Measurements from ENCODE around the gene PSPC1.

The PSPC1 gene

DNA sequence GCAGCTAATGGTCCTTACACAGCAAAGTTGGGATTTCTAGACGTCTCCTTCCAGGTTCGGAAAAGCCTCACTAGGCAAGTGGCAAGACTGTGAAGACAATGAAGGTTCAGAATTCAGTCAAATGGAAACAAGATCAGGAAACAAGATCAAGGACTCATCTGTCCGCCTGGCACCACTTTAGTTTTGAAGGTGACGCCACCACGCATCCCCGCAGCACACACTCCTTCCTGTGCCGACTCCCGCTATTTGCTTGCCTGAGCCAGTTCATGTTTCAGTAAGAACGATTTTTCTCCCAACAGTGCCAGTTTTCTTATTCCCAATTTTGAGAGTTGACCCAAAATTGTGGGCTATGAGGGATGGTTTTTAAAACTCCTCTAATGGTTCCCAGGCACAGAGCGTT lies 107.8 kb downstream of the PSPC1 start:
- DNase-seq (ENCODE audit: low read depth in 2 of 3, low spot score in 1 of 3): no peak

DNA sequence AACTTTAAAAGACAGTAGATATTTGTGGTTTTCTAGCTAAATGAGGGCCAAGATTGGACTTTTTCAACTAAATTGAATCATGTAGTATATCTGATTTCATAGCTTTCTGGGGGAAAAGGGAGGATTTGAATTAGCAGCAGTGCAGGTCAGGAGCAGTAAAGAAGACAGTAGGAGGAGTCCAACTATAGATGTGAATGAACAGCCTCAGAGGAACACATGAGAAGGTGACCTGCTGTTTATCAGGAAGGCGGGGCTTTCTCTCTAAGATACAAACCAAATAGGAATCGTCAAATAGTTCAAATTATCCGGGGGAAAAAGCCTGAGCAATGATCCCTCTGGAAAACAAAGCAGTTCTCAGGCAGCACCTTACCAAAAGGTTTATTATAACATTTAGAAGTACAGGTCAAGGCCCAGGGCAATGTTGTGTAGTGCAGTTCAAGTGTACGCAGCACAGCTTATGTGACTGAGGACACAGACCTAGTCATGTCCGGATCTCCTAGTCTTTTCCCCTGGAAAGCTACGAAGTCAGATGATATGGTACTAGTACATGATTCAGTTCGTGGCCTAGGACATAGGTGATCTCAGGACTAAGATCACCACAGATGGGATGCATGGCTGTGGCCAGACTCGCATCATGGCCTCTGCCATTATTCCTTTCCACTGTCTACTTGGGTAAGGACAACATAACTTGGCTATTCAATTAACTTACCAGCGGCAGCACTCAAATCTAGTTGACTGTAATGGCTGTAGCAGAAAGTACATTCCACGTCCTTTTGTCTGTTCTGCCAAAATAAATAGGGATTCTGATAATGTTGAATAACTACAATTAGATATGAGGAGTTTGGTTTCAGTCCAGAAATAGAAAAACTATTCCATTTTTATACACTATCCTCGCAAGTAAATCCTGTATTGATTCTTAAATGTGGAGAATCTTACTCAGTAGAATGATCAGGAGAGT lies 109.0 kb downstream of the PSPC1 start:
- no peak for DNase-seq (ENCODE audit: low read depth in 2 of 3, low spot score in 1 of 3)

DNA sequence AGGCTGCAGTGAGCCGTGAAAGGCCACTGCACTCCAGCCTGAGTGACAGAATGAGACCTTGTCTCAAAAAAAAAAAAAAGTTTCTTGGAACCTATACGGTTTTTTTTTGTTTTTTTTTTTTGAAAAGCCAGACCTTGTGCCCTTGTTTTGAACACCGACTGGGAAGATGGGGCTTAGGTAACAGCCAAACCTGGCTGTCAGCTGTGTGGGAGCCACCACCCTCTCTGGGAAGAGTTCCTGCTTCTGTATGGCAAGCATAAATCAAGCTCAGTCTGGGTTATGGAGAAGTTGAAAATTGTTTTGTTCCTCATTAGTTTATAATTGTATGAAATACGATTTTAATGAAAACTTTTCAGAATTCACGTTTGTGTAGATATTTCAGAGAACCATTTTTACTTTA lies 109.8 kb downstream of the PSPC1 start:
- DNase-seq (ENCODE audit: low read depth in 2 of 3, low spot score in 1 of 3): no peak

DNA sequence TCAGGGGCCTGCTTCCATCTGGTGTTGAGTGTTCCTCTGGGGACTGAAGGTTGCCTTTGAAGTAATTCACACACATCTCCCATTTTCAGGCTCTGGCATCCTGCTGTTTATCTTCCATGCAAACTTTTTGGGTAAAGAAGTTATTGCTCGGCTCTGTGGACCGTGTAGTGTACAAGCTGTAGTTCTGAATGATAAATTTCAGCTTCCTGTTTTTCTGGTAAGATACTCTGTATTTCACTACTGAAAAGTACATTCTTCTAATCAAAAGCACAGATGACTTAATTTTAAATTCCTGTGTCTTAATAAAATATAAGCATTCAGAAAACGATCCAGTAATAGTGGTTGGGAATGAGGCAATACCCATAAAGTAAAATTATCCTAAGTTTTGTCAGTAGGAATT lies 112.6 kb downstream of the PSPC1 start:
- DNase-seq (ENCODE audit: low read depth in 2 of 3, low spot score in 1 of 3): no peak

DNA sequence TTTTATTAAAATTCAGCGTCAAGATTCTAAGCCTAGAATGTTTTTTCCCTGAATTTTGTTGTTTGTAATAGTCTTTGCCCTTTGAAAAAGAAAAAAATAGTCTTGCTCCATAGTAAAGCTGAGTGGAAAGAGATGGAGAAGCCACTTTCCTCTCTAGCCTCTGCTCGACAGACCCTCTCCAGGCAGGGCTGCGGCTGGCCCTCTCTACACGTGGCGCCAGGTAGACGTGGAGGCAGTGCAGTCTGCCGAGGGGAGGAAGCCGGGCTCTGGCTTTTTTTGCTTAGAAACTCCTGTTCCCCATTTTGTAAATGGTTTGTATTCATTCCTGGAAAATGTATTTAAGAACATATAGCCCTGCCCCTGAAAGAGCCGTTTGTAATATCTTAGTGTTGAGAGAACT lies 114.0 kb downstream of the PSPC1 start:
- no peak for DNase-seq (ENCODE audit: low read depth in 2 of 3, low spot score in 1 of 3)

DNA sequence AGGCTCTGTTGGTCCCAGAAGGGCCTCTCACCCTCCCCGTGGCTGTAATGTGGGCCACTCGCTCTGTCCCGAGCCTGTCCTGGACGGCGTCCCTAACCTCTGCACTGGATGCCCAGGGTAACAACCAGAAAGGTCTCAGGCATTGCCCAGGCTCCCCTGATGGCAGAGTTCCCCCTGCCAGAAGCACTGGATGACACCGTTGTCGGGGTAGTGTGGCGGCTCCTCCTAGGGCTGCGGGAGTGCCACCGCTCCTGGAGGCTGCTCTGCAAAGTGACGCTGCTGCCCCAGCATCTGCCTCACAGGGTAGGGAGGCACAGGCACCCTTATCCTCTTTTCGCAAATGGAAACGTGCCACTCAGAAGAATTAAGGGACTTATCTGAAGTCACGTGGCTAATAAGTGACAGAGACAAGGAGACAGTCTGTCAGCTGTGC lies 117.3 kb downstream of the PSPC1 start:
- DNase-seq (ENCODE audit: low read depth in 2 of 3, low spot score in 1 of 3): no peak

DNA sequence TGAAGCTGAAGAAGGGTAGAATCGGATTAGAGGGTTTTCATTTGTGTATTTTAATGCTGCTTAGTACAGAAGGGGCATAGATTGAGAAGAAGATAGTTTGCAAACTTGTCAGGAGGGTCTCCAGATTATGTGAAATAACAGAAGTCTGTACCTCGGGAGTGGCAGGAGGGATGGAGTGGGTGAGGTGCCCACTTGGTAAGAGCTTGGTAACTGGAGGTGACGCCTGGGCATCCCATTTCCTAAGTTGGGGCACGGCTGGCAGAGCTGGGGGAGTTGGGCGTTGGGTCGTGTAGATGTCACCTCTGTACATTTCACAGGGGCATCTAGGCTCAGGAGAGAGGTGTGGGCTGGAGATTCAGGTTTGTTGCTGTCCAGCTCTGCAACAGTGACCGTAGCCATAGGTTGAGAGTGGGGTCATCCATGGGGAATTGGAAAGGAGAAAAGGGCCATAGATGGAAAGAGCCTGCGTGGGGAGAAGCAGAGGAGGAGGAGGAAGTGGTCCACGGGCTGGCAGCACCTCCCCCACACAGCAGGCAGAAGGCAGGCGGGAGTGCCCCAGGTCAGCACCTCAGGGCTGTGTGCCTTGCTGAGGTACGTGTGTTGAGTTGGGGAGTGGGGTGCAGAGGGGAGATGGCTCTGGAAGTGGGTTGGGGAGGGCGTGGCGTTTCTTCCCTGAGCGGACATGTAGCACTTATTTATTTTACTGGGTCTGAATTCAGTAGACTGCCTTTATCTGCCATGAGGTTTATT lies 118.1 kb downstream of the PSPC1 start:
- no peak for DNase-seq (ENCODE audit: low read depth in 2 of 3, low spot score in 1 of 3)

DNA sequence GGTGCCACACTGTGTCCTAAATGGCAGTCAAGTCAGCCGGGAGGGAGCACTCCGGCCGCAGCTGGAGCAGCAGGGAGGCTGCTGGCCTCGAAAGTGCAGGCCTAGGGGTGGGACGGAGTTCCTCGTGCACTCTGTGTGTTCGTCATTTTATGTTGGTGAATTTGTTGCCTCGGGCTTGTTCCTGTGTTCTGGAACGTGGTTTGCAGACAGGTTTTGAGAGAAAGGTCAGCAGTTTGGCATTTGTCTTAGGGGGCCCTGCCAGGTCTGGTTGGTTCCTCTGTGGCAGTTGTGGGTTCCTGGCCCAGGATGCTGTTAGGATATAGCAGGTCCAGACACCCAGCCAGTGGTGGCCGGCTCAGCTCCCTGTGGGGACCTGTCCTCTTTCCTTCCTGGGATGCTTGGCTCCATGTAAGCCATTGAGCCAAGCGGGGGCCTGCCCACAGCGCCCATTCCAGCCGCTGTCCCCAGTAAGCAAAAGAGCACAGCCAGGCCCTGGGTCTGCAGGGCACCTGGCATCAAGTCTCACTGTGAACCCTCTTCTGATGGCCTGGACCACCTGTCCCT lies 119.2 kb downstream of the PSPC1 start:
- DNase-seq (ENCODE audit: low read depth in 2 of 3, low spot score in 1 of 3): no peak

DNA sequence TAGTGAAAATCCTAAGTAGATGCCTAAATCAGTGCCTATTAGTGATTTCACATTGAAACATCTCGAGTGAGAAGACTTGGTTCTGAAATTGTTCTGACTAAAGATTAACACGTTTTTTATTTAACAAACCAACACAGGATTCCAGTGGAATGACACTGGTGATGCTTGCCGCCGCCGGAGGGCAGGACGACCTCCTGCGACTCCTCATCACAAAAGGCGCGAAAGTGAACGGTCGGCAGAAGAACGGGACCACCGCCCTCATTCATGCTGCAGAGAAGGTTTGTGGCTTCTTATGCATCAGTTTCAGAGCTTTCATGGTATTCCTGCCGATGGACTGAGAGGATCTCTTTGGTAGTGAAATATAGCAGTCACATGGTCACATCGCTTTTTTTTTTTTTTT lies 121.2 kb downstream of the PSPC1 start:
- no peak for DNase-seq (ENCODE audit: low read depth in 2 of 3, low spot score in 1 of 3)

DNA sequence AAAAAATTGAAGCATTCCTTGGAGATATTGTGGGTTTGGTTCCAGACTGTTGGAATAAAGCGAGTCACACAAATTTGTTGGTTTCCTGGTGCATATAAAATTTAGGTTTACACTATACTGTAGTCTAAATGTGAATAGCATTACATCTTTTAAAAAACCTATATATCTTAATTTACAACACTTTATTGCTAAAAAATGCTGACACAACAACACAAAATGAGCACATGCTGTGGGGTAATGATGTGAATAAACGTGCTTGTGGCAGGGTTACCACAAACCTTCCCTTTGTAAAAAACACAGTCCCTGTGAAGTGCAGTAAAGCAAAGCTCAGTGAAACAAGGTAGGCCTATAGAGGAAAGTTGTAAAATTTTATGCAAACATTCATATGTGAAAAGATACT lies 121.6 kb downstream of the PSPC1 start:
- no peak for DNase-seq (ENCODE audit: low read depth in 2 of 3, low spot score in 1 of 3)

DNA sequence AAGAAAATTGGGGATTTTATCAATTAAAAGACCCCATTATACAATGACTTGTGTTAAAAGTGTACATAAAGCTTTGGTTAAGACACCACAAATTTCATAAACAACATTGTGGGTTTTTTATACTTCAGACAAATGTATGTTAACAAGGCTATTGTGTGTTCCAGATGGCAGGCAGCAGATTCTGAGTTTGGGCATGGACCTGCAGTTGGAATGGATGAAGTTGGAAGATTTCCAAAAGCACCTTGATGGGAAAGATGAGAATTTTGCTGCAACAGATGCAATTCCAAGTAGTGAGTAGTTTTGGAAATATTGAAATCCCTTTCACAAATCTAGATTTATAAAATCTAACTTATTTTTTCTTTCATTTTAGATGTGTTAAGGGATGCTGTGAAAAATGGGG lies 123.9 kb downstream of the PSPC1 start:
- DNase-seq (ENCODE audit: low read depth in 2 of 3, low spot score in 1 of 3): no peak

DNA sequence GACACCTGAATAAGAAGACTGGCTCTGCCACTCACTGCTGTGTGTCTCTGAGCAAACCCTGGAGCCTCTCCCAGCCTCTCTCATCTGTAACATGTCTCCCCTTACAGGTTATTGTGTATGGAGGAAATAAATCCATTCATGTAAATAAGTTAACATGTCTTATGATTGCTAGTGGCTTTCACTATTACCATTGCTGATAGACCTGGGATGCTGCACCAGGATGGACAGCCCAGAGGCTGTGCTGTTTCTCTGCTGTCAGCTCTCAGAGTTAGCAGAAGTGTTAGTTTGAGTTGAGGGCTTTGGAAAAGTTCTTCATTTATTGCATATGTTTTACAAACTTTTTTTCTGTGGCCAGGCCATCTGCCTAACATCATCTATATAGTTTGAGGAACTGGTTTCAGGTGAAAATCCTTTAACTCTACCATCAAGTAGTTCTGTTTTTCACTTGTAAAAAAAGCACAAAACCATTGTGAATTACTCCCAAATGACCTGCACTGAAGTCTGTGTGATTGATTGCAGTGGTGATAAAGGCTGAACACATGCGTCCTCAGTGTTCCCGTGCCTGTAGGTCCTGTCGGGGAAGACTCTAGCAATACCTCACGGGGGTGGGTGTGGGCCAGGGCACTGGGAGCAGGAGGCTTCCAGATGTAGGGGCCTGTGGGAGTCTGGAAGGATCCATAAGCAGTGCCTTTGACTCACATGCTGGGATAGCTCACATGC lies 124.7 kb downstream of the PSPC1 start:
- DNase-seq (ENCODE audit: low read depth in 2 of 3, low spot score in 1 of 3): no peak

Measured in stimulated activated CD4-positive, alpha-beta T cell treated with anti-CD3 and anti-CD28 coated beads, Interleukin-12 subunit alpha, Interleukin-12 subunit beta, amount 100 ng/mL, for 48 hours (primary cell).